NCI-H748 (cell line): ENCODE results near the gene MYO10.

Experiments
- DNase-seq: peaks from one replicate; lab custom pipeline; 2025; ENCODE audit not compliant: unreplicated experiment; lab: John Stamatoyannopoulos, UW

The MYO10 gene

DNA sequence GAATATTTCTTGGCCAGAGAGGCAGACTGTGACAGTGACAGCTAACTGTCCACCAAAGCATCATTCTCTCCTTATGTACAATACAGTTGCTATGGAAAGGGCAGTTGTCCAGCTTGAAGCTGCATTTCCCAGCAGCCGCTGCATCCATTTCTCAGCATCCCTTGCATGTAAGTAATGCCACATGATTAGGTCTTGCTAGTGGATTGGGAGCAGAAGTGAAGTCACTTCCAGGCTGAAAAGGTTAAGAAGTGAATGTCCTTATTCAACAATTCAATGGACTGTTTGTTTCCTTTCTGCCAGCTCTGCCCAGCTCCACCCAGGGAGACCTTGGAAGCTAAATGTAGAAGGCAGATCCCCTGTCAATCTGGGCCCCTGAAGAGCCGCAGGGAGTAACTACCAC lies 293.2 kb downstream of the MYO10 start:
- no peak for DNase-seq

DNA sequence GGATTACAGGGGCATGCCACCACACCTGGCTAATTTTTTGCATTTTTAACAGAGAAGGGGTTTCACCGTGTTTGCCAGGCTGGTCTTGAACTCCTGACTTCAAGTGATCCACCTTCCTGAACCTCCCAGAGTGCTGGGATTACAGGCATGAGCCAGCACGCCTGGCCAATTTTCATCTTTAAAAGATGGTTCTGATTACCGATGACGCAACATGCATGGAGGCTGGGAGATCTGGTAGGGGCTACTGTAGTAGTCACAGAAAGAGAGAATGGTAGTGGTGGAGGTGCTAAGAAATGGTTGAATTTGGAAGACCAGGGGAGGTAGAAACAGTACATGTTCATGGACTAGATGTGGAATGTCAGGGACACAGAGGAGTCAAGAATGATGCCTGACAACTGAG lies 296.9 kb downstream of the MYO10 start:
- DNase-seq: no peak

GRCh38 chr5:16628376-16628775 lies 307.7 kb downstream of the MYO10 start:
- DNase-seq: no peak

DNA sequence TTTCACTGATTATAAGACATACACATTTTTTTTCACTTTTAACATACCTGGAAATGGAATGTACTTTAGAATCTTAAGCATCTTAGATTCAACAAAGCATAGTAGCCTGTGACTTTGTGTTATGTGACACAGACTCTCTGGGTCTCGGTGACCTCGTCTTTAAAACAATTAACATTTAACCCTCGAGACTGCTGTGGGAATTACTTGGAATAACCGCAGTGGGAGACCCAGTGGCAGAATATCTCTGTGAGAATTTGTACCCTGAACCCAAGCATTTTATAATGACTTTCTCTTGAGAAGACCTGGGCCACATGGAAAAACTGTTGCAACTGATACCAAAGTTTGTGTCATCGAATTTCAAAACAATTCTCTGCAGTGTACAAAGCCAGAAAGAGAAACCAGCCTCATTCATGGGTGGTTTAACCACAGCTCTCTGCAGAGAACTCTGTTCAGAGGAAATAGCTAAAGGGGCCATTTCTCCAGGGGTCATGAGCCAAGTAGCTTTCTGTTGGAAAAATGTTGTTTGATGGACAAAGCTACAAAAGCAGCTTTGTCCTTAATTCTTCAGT lies 309.3 kb downstream of the MYO10 start:
- no peak for DNase-seq

DNA sequence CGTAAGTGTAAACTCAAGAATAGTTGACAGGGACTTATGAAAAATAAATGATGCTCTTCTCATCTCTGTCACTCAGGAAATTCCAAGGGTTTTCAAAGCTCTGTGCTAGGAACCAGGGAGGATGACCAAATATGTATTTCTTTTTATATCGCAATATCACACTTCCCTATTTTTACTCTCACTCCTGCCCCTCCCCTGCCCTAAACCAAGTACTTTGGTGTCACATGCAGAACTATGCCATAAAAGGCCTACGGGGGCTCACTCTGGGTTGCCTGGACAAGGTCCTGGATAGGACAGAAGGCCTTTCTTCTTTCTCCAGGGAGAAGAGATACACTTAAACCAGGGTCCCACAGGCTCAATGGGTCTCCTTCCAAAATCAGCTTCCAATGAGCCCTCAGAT lies 311.0 kb downstream of the MYO10 start:
- no peak for DNase-seq

DNA sequence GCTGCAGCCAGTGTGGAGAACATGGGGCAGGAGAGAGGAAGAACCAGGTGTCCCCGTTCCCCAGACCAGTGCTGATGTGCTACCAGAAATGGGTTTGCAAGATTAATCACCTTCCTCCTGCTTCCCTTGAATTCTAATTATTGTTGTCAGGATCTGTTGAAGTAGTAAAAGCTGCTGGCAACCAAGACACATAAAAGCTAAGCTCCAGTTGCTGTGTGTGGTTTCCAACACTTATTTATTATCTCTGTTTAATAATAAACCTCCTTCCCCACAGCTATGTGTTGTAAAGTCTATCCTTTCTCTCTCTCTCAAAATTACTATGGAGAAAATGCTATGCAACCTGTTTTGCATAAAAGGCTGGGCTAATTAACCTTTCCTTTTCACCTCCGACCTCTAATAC lies 317.0 kb downstream of the MYO10 start:
- no peak for DNase-seq

- peak; percentile 89 for DNase-seq
Observed at GRCh38 chr5:16618138-16618897, 317.8 kb downstream of the MYO10 start.

DNA sequence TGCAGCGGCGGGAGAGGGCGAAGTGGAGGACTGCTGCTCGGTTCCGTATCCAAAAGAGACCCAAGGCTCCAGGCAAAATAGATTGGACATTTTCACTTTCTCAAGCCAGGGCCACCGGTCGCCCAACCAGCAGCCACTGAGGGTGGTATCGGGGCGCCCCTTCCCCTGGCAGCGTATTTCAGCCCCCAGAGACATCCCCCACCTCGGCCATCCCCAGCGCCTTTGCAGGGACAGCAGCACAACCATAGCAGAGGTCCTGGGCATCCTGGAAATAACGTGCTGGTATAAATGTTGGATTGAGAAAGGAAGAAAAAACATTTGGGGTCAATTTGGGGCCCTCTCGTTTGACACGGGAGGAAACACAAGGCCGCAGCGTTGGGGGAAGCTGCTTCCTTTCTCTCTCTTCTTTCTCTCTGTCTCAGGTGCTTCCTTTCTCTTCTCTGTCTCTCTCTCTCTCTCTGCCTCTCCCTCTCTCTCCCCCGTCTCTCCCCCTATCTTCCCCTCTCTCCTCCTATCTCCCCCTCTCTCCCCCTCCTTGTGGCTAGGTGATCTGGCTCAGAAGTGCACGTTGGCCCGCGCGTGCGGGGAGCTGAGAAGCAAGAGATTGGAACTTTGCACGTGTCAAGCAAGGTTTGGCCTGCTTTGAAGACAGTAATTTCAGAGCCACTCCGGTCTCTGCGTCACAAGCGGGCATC lies 318.7 kb downstream of the MYO10 start:
- DNase-seq: peak; percentile 54

DNA sequence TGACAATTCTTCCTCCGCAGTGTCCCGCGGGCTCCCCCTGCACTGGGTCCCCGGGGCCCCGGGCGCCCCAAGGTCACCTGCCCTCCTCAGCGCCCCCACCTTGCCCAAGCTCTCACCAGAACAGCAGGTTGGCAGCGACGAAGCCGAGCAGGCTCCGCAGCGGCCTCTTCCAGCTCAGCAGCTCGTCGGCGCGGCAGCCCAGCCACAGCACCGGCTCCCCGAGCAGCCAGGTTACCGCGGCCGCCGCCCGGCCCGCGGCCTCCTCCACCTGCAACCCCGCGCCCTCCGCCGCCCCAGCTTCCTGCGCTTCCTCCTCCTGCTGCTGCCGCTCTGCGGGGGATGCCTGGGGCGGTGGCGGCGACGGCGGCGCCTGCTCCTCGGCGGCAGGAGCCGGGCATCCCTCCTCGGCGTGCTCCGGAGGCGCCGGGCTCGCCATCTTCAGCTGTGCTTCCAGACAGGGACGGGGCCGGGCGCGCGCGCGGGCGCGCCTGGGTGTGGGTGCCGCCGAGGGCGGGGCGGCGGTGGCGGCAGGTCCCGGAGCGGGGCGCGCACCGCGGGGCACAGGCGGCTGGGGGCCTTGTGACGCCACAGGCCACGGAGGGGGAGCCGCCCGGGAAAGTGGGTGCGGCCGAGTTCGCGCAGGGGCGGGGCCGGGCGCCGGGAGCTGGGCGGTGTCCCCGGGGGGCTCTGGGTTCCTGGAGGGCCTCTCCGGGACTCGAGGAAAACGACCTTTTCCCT lies 319.4 kb downstream of the MYO10 start, which contains the start of gene RETREG1:
Gene RETREG1 (minus strand): TSS at position 462 of the 738 bp plus-strand sequence. CDS start 26 bp downstream, at position 436.
- peak; percentile 90 for DNase-seq

DNA sequence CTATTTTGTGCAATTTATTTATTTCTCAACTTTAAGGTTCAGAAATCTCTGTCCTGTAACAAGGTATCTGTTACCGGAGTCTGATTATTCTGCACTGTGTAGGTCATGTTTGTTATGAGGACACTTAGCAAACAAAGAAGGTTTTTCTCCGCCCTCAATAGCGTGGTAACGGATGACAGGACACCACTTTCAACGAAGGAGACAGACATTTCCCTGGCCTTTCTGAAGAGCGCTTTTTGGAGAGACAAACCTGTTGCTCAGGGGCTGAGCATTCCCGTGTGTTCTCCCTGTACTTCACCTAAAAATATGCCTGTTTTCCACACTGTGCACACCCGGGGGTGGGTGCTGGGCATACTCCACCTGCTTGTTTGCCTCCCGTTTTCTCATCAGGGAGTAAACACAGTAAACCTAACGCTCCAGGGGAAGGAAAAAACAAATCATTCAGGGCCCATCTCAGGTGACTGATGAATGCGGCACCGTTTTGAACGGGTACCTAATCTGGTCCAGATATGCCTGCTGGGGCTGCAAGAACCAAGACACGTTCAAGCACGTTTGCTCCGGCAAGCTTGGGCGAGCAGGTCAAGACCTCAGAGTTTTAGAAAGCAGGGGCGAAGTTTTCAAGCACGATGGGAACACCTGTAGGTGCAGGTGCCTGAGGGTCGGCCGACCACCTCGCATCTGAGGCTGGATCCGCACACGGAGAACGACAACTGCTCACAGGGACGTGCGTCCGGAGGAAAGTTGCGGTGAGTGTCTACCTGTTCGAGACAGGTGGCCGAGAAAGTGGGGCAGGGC lies 320.1 kb downstream of the MYO10 start:
- peak; percentile 88 for DNase-seq

DNA sequence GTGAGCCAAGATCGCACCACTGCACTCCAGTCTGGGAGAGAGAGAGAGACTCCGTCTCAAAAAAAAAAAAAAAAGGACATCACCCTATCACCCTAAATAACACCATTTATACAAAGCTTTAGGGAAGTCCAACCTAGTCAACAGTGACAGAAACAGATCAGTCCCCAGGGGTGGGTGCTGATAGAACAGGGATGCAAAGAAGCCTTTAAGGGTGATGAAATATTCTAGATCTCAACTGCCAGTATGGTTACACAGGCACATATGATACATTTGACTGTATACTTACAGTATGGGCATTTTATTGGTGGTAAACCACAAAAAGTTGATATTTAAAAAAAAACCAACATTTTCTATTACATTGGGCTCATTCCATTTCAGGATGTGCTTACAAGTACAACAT lies 324.1 kb downstream of the MYO10 start:
- DNase-seq: no peak
